CD1c-positive myeloid dendritic cell (primary cell): Measurements from ENCODE around the gene LEFTY2.
"Not testable (repeated sequence)": the region's sequence is repeated elsewhere in the genome, so short reads cannot be mapped to it uniquely, and the experiment has no call there.

Experiments
- DNase-seq: peaks from one replicate; pipeline ENCODE4 v3.0.0-alpha.2; 2016; ENCODE audit errors: extremely low spot score

Gene LEFTY2

GRCh38 chr1:225903623-225904022, 37.4 kb downstream of the LEFTY2 start:
- DNase-seq: no peak

GRCh38 chr1:225899044-225899925, 41.7 kb downstream of the LEFTY2 start:
- DNase-seq: no peak

GRCh38 chr1:225897595-225898514, 43.2 kb downstream of the LEFTY2 start:
- DNase-seq: no peak

- DNase-seq: peak; percentile 55
Observed at GRCh38 chr1:225896937-225897549, 44.0 kb downstream of the LEFTY2 start.

GRCh38 chr1:225896494-225896893, 44.5 kb downstream of the LEFTY2 start:
- no peak for DNase-seq

GRCh38 chr1:225892307-225892706, 48.7 kb downstream of the LEFTY2 start:
- no peak for DNase-seq

- DNase-seq: no peak
Observed at GRCh38 chr1:225891229-225891972, 49.6 kb downstream of the LEFTY2 start.

- DNase-seq: no peak
Observed at GRCh38 chr1:225890346-225891228, 50.4 kb downstream of the LEFTY2 start.

GRCh38 chr1:225889743-225890142, 51.3 kb downstream of the LEFTY2 start:
- DNase-seq: no peak

- DNase-seq: no peak
Observed at GRCh38 chr1:225888898-225889601, 52.0 kb downstream of the LEFTY2 start, which contains the start of gene LEFTY1. Gene LEFTY1 (minus strand): TSS chr1:225889146. CDS start chr1:225889066, 80 bp downstream.

GRCh38 chr1:225888289-225888897, 52.6 kb downstream of the LEFTY2 start:
- no peak for DNase-seq

GRCh38 chr1:225887554-225888288, 53.3 kb downstream of the LEFTY2 start:
- DNase-seq: not testable (repeated sequence)

GRCh38 chr1:225887030-225887314, 54.0 kb downstream of the LEFTY2 start:
- no peak for DNase-seq
